BE2C (cell line): ENCODE results near the gene FRK.

Experiments
- DNase-seq: peaks from one replicate; pipeline ENCODE4 v3.0.0-alpha.2; 2020
- H3K27me3 ChIP-seq: fragments of 250-450 bp; sonication (Bioruptor Pico); 2 replicates; pipeline ENCODE4 v1.5.1; 2020; ENCODE audit warnings: mild to moderate bottlenecking
- H3K36me3 ChIP-seq: fragments of 250-450 bp; sonication (Bioruptor Pico); 2 replicates; pipeline ENCODE4 v1.5.1; 2020; ENCODE audit warnings: mild to moderate bottlenecking
- H3K4me1 ChIP-seq: fragments of 250-450 bp; sonication (Bioruptor Pico); 2 replicates; pipeline ENCODE4 v1.5.1; 2020
- H3K4me3 ChIP-seq: 2 replicates; pipeline ENCODE4 v1.5.1; 2011; ENCODE audit warnings: low read depth, low read length
- H3K9me3 ChIP-seq: fragments of 250-450 bp; sonication (Bioruptor Pico); 2 replicates; pipeline ENCODE4 v1.5.1; 2020
- TF ChIP-seq, protein P1 (sequence below): IDR thresholded peaks from 2 replicates; pipeline ENCODE4 v1.5.1; 2012; ENCODE audit warnings: mild to moderate bottlenecking, low read depth, low read length

Gene FRK

DNA sequence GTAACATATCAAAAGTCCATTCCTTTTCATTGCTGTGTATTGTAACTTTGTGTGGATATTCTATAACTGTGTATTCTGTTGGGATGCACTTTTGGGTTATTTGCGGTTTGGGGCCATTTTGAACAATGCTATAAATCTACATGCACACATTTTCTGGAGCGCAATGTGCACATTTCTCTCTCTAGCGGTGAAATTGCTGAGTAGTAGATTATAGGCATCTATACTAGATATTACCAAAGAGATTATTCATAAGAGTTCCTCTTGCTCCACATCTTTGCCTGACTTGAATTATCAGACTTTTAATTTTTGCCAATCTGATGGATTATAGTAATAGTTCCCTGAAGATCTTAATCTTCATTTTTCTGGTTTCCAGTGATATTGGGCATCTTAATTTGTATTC is 18.3 kb upstream of the FRK start:
- Histone ChIP-seq H3K4me3 (no peak overlapping the region), H3K4me1 (no peaks in the 10 kb centered on the region), H3K36me3 (no peaks in the 10 kb centered on the region), H3K9me3 (no peaks in the 10 kb centered on the region; the same call in 1 of the 2 replicates), H3K27me3 (no peaks in the 10 kb centered on the region)
- no peak for DNase-seq
- TF ChIP-seq, protein P1, sequence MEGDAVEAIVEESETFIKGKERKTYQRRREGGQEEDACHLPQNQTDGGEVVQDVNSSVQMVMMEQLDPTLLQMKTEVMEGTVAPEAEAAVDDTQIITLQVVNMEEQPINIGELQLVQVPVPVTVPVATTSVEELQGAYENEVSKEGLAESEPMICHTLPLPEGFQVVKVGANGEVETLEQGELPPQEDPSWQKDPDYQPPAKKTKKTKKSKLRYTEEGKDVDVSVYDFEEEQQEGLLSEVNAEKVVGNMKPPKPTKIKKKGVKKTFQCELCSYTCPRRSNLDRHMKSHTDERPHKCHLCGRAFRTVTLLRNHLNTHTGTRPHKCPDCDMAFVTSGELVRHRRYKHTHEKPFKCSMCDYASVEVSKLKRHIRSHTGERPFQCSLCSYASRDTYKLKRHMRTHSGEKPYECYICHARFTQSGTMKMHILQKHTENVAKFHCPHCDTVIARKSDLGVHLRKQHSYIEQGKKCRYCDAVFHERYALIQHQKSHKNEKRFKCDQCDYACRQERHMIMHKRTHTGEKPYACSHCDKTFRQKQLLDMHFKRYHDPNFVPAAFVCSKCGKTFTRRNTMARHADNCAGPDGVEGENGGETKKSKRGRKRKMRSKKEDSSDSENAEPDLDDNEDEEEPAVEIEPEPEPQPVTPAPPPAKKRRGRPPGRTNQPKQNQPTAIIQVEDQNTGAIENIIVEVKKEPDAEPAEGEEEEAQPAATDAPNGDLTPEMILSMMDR = no peak

DNA sequence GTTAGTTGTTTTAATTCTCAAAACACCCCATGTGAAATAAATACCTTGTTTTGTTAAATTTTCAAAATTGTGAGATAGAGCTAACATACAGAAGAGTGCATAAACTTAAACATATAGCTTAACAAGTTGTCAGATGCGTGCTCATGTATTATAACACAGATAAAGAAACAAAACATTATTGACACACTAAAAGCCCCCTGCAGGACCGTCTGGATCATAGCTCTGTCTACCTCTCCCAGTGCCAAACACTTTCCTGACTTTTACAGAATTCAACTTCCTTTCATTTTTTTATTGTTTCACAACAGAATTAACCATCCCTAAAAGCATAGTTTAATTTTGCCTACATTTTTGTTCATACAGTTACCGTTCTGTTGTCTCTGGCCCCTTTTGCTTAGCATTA is 17.8 kb upstream of the FRK start:
- H3K9me3 ChIP-seq = no peaks in the 10 kb centered on the region; the same call in 1 of the 2 replicates
- TF ChIP-seq, protein P1 = peak; percentile 30; the same call in 1 of the 2 replicates
- no peaks in the 10 kb centered on the region for H3K36me3 ChIP-seq
- H3K4me1 ChIP-seq = no peaks in the 10 kb centered on the region
- no peak overlapping the region for H3K4me3 ChIP-seq
- H3K27me3 ChIP-seq = no peaks in the 10 kb centered on the region
- no peak for DNase-seq

DNA sequence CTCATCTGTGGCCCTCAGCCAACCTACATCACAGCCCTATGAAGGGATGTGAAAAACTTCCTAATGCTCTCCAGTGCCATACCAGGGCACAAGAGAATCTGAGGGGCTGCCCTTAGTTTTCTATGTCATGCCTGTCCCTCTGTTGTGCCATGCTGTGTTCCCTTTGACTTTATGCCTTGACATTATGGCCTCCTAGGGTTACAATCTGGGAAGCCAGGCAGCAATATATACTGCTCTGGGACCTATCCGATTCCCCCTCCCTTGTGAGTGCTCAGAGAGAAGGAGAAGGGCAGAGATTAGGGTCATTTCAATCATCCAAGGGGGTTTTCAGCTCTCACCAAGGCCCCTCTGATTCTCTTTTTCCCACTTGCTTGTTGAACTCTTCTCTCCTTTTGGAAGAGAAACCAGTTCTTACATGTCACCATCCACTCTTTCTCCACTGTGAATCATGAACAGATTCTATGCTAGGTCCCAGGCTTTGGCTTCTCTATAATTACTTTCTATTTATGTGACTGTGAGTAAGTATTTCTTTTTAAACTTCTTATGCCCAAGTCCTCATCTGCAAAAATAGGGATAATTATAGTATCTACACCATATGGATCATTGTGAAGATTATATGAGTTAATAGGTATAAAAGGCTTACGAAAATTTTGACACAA is 14.2 kb upstream of the FRK start:
- H3K4me3 ChIP-seq = no peak overlapping the region
- H3K9me3 ChIP-seq = no peaks in the 10 kb centered on the region; the same call in 1 of the 2 replicates
- no peaks in the 10 kb centered on the region for H3K36me3 ChIP-seq
- no peaks in the 10 kb centered on the region for H3K27me3 ChIP-seq
- TF ChIP-seq, protein P1 = no peak
- DNase-seq = no peak
- no peaks in the 10 kb centered on the region for H3K4me1 ChIP-seq

DNA sequence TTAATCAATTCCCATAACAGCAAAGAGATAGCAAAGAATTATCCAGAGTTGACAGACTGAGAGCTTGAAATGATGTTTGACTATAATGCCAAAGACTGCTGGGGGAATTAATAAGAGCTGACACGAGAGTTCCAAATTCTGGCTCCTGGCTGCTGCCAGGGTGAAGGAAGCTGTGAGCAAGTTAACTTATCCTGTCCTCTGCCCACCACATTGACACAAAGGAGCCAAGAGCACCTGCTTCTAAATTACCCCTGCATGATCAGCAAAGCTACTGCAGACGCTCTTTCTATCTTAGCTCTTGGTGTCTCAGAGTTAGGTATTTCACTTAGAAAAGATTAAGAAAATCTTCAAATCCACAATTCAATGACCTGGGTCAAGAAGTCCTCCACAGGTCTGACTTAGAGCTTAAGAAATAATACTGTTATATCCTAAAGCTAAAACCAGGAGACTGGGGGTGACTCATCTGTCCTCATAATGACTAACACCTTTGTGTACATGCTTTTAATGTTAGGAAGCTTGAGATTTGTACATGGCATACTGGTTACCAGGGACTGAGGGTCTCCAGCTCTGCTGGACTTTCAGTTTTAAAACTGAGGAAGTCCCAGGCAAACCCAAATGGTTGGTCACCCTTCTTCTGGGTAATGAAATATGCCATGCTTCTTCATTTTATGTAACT is 13.2 kb upstream of the FRK start:
- DNase-seq = no peak
- no peaks in the 10 kb centered on the region for H3K27me3 ChIP-seq
- TF ChIP-seq, protein P1 = no peak
- no peak overlapping the region for H3K4me3 ChIP-seq
- no peaks in the 10 kb centered on the region; the same call in 1 of the 2 replicates for H3K9me3 ChIP-seq
- H3K36me3 ChIP-seq = no peaks in the 10 kb centered on the region
- 0 out of 2 replicates have a peak, but pooled peaks cover 3% of the 10 kb centered on the region for H3K4me1 ChIP-seq

DNA sequence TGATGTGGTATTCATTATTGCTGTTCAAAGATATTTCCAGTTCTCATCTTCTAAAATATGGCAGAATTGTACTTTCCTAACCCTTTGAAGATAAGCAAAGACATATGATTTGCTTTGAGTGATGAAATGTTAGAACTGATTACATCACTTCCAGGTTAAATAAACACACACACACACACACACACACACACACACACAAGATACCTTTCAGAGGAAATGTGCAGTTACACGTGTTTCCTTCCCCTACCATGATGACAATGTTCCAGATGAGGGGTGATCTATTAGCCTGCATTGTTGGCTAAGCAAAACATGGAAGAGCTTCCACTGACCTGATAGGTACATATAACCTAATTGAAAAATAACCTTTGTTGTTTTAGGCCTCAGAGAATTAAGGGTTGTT is 11.7 kb upstream of the FRK start:
- no peak for DNase-seq
- H3K4me1 ChIP-seq = 0 out of 2 replicates have a peak, but pooled peaks cover 3% of the 10 kb centered on the region
- no peaks in the 10 kb centered on the region for H3K36me3 ChIP-seq
- H3K4me3 ChIP-seq = no peak overlapping the region
- H3K9me3 ChIP-seq = no peaks in the 10 kb centered on the region; the same call in 1 of the 2 replicates
- no peaks in the 10 kb centered on the region for H3K27me3 ChIP-seq
- TF ChIP-seq, protein P1 = no peak
